CD4-positive, alpha-beta T cell (primary cell): ENCODE measurements around the gene TBP. TPM values are rescaled to one million over a fixed set of nuclear protein-coding genes. Genes with fewer than 3 reads are reported as not detected.
"Not testable (repeated sequence)": the region's sequence is repeated elsewhere in the genome, so short reads cannot be mapped to it uniquely, and the experiment has no call there.

Experiments
- ATAC-seq: fragments of 200-7000 bp; cut with Tn5 transposase; one replicate; pipeline ENCODE4 v1.10.0; 2022; ENCODE audit warnings: mild to moderate bottlenecking; ENCODE audit not compliant: poor library complexity
- CTCF ChIA-PET: fragments of 350-600 bp; sonication (Branson Sonifier 250); formaldehyde crosslinking; loops from one replicate; lab custom pipeline; 2021; ENCODE audit warnings: antibody characterized with exemption, inconsistent platforms; lab: Charles Lee
- POLR2A ChIA-PET: fragments of 350-600 bp; sonication (Branson Sonifier 250); formaldehyde crosslinking; loops from one replicate; lab custom pipeline; 2021; ENCODE audit warnings: antibody characterized with exemption, inconsistent platforms; lab: Charles Lee
- DNase-seq, 14 experiments: peaks; one replicate each; pipeline ENCODE4 v3.0.0-alpha.2; 2013 to 2020; ENCODE audit warnings: mixed read lengths in 2 of 14
- H3K27ac ChIP-seq, 2 donors: one replicate each; pipeline versions ENCODE4 v1.5.1 to v1.7.0; 2013; ENCODE audit warnings: low read length in 2 of 2, low read depth in 1 of 2, mild to moderate bottlenecking in 1 of 2
- H3K27me3 ChIP-seq, 2 experiments: 1 replicate in 1 of 2; 2 replicates in 1 of 2; pipeline versions ENCODE4 v1.6.1 to v1.7.0; 2013; ENCODE audit warnings: low read length in 2 of 2, control low read depth in 1 of 2, mild to moderate bottlenecking in 1 of 2, moderate library complexity in 1 of 2; ENCODE audit not compliant: insufficient read depth in 2 of 2, control insufficient read depth in 1 of 2
- H3K36me3 ChIP-seq: one replicate; pipeline ENCODE4 v1.6.1; 2013; ENCODE audit warnings: low read length, control low read depth; ENCODE audit not compliant: insufficient read depth
- H3K4me1 ChIP-seq: one replicate; pipeline ENCODE4 v1.6.1; 2013; ENCODE audit warnings: low read length, control low read depth; ENCODE audit not compliant: insufficient read depth
- H3K4me3 ChIP-seq: one replicate; pipeline ENCODE4 v1.5.1; 2013; ENCODE audit warnings: mild to moderate bottlenecking, low read length, moderate library complexity
- H3K9me3 ChIP-seq, 2 experiments: 1 replicate in 1 of 2; 2 replicates in 1 of 2; pipeline versions ENCODE4 v1.6.1 to v1.7.0; 2013; ENCODE audit warnings: low read length in 2 of 2, mild to moderate bottlenecking in 2 of 2, control low read depth in 1 of 2, moderate library complexity in 1 of 2; ENCODE audit not compliant: control insufficient read depth in 1 of 2, insufficient read depth in 1 of 2
- H3K27ac Mint-ChIP-seq: one replicate; pipeline ENCODE4 v1.8.0; 2020; ENCODE audit warnings: mixed read lengths
- H3K27me3 Mint-ChIP-seq: one replicate; pipeline ENCODE4 v1.8.0; 2021; ENCODE audit warnings: mixed read lengths
- H3K36me3 Mint-ChIP-seq: one replicate; pipeline ENCODE4 v1.8.0; 2021; ENCODE audit warnings: low read depth, mixed read lengths
- H3K4me1 Mint-ChIP-seq: one replicate; pipeline ENCODE4 v1.8.0; 2021; ENCODE audit warnings: low read depth, mixed read lengths
- H3K4me3 Mint-ChIP-seq: one replicate; pipeline ENCODE4 v1.8.0; 2020; ENCODE audit warnings: mild to moderate bottlenecking, mixed read lengths
- H3K9me3 Mint-ChIP-seq: one replicate; pipeline ENCODE4 v1.8.0; 2020; ENCODE audit warnings: mixed read lengths
- intact Hi-C, 2 experiments: fragments of 100-400 bp; cut with DNase I in 1 of 2; cut with micrococcal nuclease in 1 of 2; formaldehyde crosslinking; loops; one replicate each; pipeline versions ENCODE4 v1.15.1 to v1.9.0; 2023 to 2025; cut with DNase I, micrococcal nuclease
- total RNA-seq, 174 experiments: library from RNA in 2 of 174; stranded (reverse) in 2 of 174; gene quantifications; one replicate each; pipeline ENCODE4 v1.2.3 and lab custom pipeline; 2021 to 2026
- TF ChIP-seq, protein P1 (sequence below): fragments of 200-600 bp; IDR thresholded peaks from one replicate; pipeline ENCODE4 v1.8.0; 2022; ENCODE audit warnings: antibody characterized with exemption, mild to moderate bottlenecking

Gene TBP
- total RNA-seq, 2 experiments from 2014 or later = 12.6 to 14.1 TPM

DNA sequence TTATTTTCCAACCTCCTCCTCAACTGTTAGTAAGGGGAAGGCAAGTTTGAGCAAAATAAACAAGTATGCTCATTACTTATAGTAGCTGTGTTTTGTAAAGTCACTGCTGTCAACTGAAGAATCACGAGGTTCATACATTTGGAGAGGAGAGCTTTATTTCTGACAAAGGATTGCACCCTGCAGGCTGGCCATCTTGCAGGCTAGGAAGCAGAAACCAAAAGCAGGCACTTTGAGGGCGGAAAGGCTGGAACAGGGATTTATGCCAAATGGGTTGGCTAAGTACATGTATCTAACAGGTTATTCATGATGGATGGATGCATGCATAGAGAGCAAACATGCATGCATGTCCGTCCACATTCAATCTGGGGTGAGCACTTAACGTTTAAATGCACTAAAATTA lies 47.7 kb upstream of the TBP start:
- H3K9me3 Mint-ChIP-seq = peaks cover 4% of the 10 kb centered on the region
- H3K36me3 ChIP-seq = no peaks in the 10 kb centered on the region
- H3K4me1 Mint-ChIP-seq = no peaks in the 10 kb centered on the region
- ATAC-seq (no peak), DNase-seq (no peak)
- H3K27ac ChIP-seq = no peak overlapping the region
- CTCF ChIA-PET = no interaction called here
- peaks cover 4 to 11% of the 10 kb centered on the region in 2 experiments for H3K27me3 ChIP-seq
- peaks cover 49% of the 10 kb centered on the region for H3K27me3 Mint-ChIP-seq
- no peaks in the 10 kb centered on the region for H3K36me3 Mint-ChIP-seq
- peaks cover 4 to 7% of the 10 kb centered on the region in 2 experiments for H3K9me3 ChIP-seq
- intact Hi-C loops = no loop called here
- no peak overlapping the region for H3K4me3 Mint-ChIP-seq
- TF ChIP-seq, protein P1, sequence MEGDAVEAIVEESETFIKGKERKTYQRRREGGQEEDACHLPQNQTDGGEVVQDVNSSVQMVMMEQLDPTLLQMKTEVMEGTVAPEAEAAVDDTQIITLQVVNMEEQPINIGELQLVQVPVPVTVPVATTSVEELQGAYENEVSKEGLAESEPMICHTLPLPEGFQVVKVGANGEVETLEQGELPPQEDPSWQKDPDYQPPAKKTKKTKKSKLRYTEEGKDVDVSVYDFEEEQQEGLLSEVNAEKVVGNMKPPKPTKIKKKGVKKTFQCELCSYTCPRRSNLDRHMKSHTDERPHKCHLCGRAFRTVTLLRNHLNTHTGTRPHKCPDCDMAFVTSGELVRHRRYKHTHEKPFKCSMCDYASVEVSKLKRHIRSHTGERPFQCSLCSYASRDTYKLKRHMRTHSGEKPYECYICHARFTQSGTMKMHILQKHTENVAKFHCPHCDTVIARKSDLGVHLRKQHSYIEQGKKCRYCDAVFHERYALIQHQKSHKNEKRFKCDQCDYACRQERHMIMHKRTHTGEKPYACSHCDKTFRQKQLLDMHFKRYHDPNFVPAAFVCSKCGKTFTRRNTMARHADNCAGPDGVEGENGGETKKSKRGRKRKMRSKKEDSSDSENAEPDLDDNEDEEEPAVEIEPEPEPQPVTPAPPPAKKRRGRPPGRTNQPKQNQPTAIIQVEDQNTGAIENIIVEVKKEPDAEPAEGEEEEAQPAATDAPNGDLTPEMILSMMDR = no peak
- no peaks in the 10 kb centered on the region for H3K4me1 ChIP-seq
- H3K27ac Mint-ChIP-seq = no peak overlapping the region
- POLR2A ChIA-PET = no interaction called here
- H3K4me3 ChIP-seq = no peak overlapping the region

DNA sequence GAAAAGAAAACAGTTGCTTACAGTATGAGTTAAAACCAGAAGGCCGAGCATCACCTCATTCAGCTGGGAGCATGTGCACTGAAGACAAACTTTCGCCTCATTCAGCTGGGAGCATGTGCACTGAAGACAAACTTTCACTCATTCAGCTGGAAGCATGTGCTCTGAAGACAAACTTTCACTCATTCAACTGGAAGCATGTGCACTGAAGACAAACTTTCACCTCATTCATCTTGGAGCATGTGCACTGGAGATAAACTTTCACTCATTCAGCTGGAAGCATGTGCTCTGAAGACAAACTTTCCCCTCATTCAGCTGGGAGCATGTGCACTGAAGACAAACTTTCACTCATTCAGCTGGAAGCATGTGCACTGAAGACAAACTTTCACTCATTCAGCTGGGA lies 46.4 kb upstream of the TBP start:
- peaks cover 49% of the 10 kb centered on the region for H3K27me3 Mint-ChIP-seq
- H3K4me3 Mint-ChIP-seq, H3K27ac Mint-ChIP-seq, H3K27me3 ChIP-seq, H3K9me3 Mint-ChIP-seq, H3K36me3 Mint-ChIP-seq, POLR2A ChIA-PET, DNase-seq, H3K9me3 ChIP-seq, H3K4me3 ChIP-seq, H3K36me3 ChIP-seq, H3K4me1 ChIP-seq, H3K27ac ChIP-seq, intact Hi-C loops, H3K4me1 Mint-ChIP-seq, ATAC-seq, CTCF ChIA-PET: not testable (repeated sequence)

DNA sequence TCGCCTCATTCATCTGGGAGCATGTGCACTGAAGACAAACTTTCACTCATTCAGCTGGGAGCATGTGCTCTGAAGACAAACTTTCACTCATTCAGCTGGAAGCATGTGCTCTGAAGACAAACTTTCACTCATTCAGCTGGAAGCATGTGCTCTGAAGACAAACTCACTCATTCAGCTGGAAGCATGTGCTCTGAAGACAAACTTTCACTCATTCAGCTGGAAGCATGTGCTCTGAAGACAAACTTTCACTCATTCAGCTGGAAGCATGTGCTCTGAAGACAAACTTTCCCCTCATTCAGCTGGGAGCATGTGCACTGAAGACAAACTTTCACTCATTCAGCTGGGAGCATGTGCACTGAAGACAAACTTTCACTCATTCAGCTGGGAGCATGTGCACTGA lies 45.9 kb upstream of the TBP start:
- H3K4me3 ChIP-seq, H3K36me3 Mint-ChIP-seq, DNase-seq, H3K27ac Mint-ChIP-seq, H3K27ac ChIP-seq, H3K4me1 ChIP-seq, CTCF ChIA-PET, H3K4me1 Mint-ChIP-seq, H3K9me3 ChIP-seq, ATAC-seq, POLR2A ChIA-PET, H3K9me3 Mint-ChIP-seq, H3K4me3 Mint-ChIP-seq, H3K36me3 ChIP-seq, H3K27me3 ChIP-seq, intact Hi-C loops: not testable (repeated sequence)
- peaks cover 49% of the 10 kb centered on the region for H3K27me3 Mint-ChIP-seq

DNA sequence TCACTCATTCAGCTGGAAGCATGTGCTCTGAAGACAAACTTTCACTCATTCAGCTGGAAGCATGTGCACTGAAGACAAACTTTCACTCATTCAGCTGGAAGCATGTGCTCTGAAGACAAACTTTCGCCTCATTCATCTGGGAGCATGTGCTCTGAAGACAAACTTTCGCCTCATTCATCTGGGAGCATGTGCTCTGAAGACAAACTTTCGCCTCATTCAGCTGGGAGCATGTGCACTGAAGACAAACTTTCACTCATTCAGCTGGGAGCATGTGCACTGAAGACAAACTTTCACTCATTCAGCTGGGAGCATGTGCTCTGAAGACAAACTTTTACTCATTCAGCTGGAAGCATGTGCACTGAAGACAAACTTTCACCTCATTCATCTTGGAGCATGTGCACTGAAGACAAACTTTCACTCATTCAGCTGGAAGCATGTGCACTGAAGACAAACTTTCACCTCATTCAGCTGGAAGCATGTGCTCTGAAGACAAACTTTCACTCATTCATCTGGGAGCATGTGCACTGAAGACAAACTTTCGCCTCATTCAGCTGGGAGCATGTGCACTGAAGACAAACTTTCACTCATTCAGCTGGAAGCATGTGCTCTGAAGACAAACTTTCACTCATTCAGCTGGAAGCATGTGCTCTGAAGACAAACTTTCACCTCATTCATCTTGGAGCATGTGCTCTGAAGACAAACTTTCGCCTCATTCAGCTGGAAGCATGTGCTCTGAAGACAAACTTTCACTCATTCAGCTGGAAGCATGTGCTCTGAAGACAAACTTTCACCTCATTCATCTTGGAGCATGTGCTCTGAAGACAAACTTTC lies 45.1 kb upstream of the TBP start:
- H3K4me3 ChIP-seq, CTCF ChIA-PET, H3K27me3 ChIP-seq, H3K36me3 ChIP-seq, H3K27ac ChIP-seq, H3K27ac Mint-ChIP-seq, H3K4me1 ChIP-seq, H3K36me3 Mint-ChIP-seq, H3K9me3 ChIP-seq, H3K9me3 Mint-ChIP-seq, ATAC-seq, H3K4me3 Mint-ChIP-seq, H3K4me1 Mint-ChIP-seq, DNase-seq, intact Hi-C loops: not testable (repeated sequence)
- H3K27me3 Mint-ChIP-seq = peaks cover 47% of the 10 kb centered on the region
- POLR2A ChIA-PET = interaction anchor here (0.7 kb wide), 1 partner anchor 757 kb away, joined by 3 read pairs; no protein-coding TSS in a partner anchor
